ENCODE results near the gene SPCS3.

Gene SPCS3

GRCh38 chr4:176307666-176307930, 12.2 kb upstream of the SPCS3 start:
- DNase-seq (ENCODE audit: low read depth, low spot score) = no peak
- POLR2A ChIA-PET = no interaction called here
- CTCF ChIA-PET = no interaction called here
- no peak for TF ChIP-seq CTCF (IDR thresholded peaks at IDR 0.05; ENCODE audit: insufficient read depth, low read length, missing control alignments)
- H3K4me3 ChIP-seq (ENCODE audit: low read depth, low read length) = no peak overlapping the region

GRCh38 chr4:176308441-176308840, 11.3 kb upstream of the SPCS3 start:
- H3K4me3 ChIP-seq (ENCODE audit: low read depth, low read length) = no peak overlapping the region
- ChIA-PET POLR2A (no interaction called here), CTCF (no interaction called here)
- no peak for DNase-seq (ENCODE audit: low read depth, low spot score)
- no peak for TF ChIP-seq CTCF (IDR thresholded peaks at IDR 0.05; ENCODE audit: insufficient read depth, low read length, missing control alignments)

GRCh38 chr4:176309046-176309445, 10.7 kb upstream of the SPCS3 start:
- CTCF ChIA-PET = no interaction called here
- no peak overlapping the region for H3K4me3 ChIP-seq (ENCODE audit: low read depth, low read length)

GRCh38 chr4:176309772-176310171, 10.0 kb upstream of the SPCS3 start:
- ChIA-PET POLR2A (no interaction called here), CTCF (no interaction called here)
- no peak for DNase-seq (ENCODE audit: low read depth, low spot score)
- H3K4me3 ChIP-seq (ENCODE audit: low read depth, low read length) = no peak overlapping the region
- no peak for TF ChIP-seq CTCF (IDR thresholded peaks at IDR 0.05; ENCODE audit: insufficient read depth, low read length, missing control alignments)

More at GRCh38 chr4:176309046-176309445, 10.7 kb upstream of the SPCS3 start:
- DNase-seq (ENCODE audit: low read depth, low spot score) = no peak
- POLR2A ChIA-PET = no interaction called here
- TF ChIP-seq CTCF (IDR thresholded peaks at IDR 0.05; ENCODE audit: insufficient read depth, low read length, missing control alignments) = no peak

GRCh38 chr4:176313596-176314336, 6.0 kb upstream of the SPCS3 start:
- ChIA-PET POLR2A (interaction anchor here (0.6 kb wide), 1 partner anchor 11 kb away, joined by 3 read pairs; no protein-coding TSS in a partner anchor), CTCF (interaction anchor here (0.9 to 1.5 kb wide), 3 partner anchors 11 to 28 kb away, joined by 3 to 5 read pairs (median 5); no protein-coding TSS in a partner anchor)
- DNase-seq (ENCODE audit: low read depth, low spot score) = no peak
- H3K4me3 ChIP-seq (ENCODE audit: low read depth, low read length) = no peak overlapping the region
- no peak for TF ChIP-seq CTCF (IDR thresholded peaks at IDR 0.05; ENCODE audit: insufficient read depth, low read length, missing control alignments)

GRCh38 chr4:176319151-176319703, 539 bp upstream of the SPCS3 start:
- TF ChIP-seq CTCF (IDR thresholded peaks at IDR 0.05; ENCODE audit: insufficient read depth, low read length, missing control alignments) = no peak
- DNase-seq (ENCODE audit: low read depth, low spot score) = no peak
- ChIA-PET CTCF (interaction anchor here (0.7 to 1.4 kb wide), 3 partner anchors 13 to 168 kb away, joined by 3 to 7 read pairs (median 3); no protein-coding TSS in a partner anchor), POLR2A (no interaction called here)
- H3K4me3 ChIP-seq (ENCODE audit: low read depth, low read length) = peak overlapping the region; percentile 66
